ENCODE results near the gene VMO1.

GRCh38 chr17:4769628-4770027, 16.5 kb downstream of the VMO1 start:
- TF ChIP-seq ETV6 (IDR thresholded peaks at IDR 0.05; ENCODE audit: borderline replicate concordance in 1 of 2, low read depth in 2 of 2, low read length in 1 of 2) (no peak), ETV6 (CRISPR knock-in tag; IDR thresholded peaks at IDR 0.05; ENCODE audit: borderline replicate concordance) (no peak), CTCF (IDR thresholded peaks at IDR 0.05 in 2 of 3, conservative IDR thresholded peaks at IDR 0.05 in 1 of 3; ENCODE audit: insufficient read depth in 2 of 3, low read depth in 1 of 3, low read length in 3 of 3) (no peak), THRA (IDR thresholded peaks at IDR 0.05) (no peak)
